NCI-H187 treated with DMSO at 0.1 percent for 48 hours (cell line): ENCODE results near the gene STARD5.

ENCODE experiments used
- DNase-seq: peaks from one replicate; lab custom pipeline; 2025; lab: John Stamatoyannopoulos, UW

STARD5 gene

GRCh38 chr15:81274255-81274654, 49.7 kb downstream of the STARD5 start:
- no peak for DNase-seq

GRCh38 chr15:81273855-81274254, 50.1 kb downstream of the STARD5 start:
- no peak for DNase-seq

- no peak for DNase-seq
Measured at GRCh38 chr15:81273200-81273599, 50.7 kb downstream of the STARD5 start.

- DNase-seq: no peak
Measured at GRCh38 chr15:81271761-81272644, 51.9 kb downstream of the STARD5 start.

GRCh38 chr15:81270781-81271491, 53.0 kb downstream of the STARD5 start:
- DNase-seq: no peak

- no peak for DNase-seq
Measured at GRCh38 chr15:81270188-81270587, 53.8 kb downstream of the STARD5 start.

- no peak for DNase-seq
Measured at GRCh38 chr15:81268881-81269601, 54.9 kb downstream of the STARD5 start.

- no peak for DNase-seq
Measured at GRCh38 chr15:81268340-81268739, 55.6 kb downstream of the STARD5 start.

- peak; percentile 55 for DNase-seq
Measured at GRCh38 chr15:81265944-81266775, 57.8 kb downstream of the STARD5 start.

- DNase-seq: no peak
Measured at GRCh38 chr15:81265256-81265943, 58.5 kb downstream of the STARD5 start.

GRCh38 chr15:81264072-81264857, 59.7 kb downstream of the STARD5 start:
- DNase-seq: no peak

- no peak for DNase-seq
Measured at GRCh38 chr15:81263477-81263876, 60.5 kb downstream of the STARD5 start.

GRCh38 chr15:81261172-81261811, 62.6 kb downstream of the STARD5 start:
- DNase-seq: no peak

- no peak for DNase-seq
Measured at GRCh38 chr15:81259760-81260298, 64.1 kb downstream of the STARD5 start.
